GM21390 (cell line): ENCODE measurements around the gene TPCN2.
"Not testable (repeated sequence)": the region's sequence is repeated elsewhere in the genome, so short reads cannot be mapped to it uniquely, and the experiment has no call there.

ENCODE experiments used
- ATAC-seq: cut with Tn5 transposase; IDR thresholded peaks from one replicate; pipeline ENCODE4 v1.9.1; 2021; ENCODE audit not compliant: unreplicated experiment

TPCN2 gene

DNA sequence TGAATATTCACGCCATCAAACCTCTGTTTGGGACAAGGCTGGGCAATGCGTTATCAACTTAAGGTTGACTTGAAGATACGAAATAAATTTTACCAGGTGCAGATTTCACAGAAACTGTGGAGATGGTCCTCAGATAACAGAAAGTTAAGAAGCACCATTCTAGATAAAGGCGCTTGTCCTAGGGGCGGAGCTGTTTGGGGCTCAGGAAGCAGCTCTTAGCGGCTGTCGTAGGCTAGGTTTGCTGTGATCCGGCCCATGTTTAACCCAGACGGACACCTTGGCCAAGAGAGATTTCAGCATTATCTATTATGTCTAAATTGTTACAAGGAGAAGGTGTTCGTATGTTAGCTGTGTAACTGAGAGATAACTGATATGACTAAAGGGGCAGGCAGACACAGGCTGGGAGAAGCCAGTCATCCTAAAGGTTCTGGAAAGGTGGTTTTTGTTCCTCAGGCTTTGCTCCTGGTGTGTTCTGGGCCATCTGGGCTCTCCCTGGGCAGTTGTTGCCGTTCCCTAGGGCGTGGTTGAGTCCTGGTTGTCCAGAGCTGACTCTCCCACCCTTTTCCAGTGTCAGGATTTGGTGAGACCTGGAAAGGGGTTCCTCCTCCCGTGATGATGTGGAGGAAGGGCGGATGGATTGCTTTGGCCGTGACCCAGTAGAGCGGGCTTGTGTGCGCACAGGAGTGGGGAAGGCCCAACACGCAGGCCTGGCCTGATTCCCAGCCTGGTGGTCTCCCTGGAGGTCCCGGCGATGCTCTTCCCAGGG, 25.8 kb downstream of the TPCN2 start:
- ATAC-seq = no peak

DNA sequence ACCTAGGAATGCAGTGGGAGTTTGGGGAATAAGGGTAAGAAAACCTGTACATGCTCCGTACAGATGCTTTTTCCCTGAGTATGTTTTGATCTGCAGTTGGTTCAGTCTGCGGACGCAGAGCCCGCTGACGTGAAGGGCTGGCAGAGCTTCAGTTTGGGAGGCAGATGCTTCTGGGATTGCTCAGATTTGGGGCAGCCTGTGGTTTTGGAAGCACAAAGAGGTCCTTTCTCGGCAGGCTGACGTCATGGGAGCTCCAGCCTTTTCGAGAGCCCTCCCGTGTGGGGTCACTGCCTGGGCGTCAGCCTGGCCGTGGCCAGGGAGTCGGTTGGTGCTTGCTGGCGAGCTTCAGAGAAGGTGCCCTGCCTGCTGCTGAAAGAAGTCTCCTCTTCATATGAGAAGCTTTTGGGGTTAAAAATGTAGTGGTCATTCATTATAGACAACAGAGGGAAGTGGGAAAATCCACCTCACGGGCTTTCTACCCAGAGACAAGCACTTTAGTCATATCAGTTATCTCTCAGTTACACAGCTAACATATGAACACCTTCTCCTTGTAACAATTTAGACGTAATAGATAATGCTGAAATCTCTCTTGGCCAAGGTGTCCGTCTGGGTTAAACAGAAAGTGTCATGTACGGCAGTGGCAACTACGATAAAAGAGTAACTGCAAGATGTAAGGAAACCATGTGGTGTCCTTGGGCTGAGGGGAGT, 26.8 kb downstream of the TPCN2 start:
- ATAC-seq = no peak

DNA sequence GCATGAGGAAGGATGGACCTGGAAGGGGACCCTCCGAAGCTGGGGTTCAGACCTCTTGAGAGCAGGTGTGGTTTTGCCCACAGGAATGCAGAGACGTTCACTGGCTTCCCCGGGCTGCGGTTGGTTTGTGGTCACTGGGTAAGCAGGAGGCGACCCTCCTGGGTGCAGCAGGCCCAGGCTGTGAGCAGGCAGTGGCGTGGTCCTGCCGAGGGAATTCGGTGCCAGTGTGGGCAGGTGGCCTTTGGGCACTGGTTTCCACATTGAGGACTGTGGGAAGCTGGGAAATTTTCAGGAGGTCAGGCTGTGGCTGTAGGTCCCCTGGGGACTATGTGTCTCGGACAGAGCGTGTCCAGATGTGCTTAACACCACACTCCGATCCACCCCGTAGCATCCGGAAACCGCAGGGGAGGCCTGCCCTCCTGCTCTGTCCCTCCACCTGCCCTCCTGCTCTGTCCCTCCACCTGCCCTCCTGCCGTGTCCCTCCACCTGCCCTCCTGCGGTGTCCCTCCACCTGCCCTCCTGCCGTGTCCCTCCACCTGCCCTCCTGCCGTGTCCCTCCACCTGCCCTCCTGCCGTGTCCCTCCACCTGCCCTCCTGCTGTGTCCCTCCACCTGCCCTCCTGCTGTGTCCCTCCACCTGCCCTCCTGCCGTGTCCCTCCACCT, 27.5 kb downstream of the TPCN2 start:
- no peak for ATAC-seq

DNA sequence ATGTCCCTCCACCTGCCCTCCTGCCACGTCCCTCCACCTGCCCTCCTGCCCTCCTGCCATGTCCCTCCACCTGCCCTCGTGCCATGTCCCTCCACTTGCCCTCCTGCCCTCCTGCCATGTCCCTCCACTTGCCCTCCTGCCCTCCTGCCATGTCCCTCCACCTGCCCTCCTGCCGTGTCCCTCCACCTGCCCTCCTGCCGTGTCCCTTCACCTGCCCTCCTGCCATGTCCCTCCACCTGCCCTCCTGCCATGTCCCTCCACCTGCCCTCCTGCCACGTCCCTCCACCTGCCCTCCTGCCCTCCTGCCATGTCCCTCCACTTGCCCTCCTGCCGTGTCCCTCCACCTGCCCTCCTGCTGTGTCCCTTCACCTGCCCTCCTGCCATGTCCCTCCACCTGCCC, 28.2 kb downstream of the TPCN2 start:
- ATAC-seq = not testable (repeated sequence)

DNA sequence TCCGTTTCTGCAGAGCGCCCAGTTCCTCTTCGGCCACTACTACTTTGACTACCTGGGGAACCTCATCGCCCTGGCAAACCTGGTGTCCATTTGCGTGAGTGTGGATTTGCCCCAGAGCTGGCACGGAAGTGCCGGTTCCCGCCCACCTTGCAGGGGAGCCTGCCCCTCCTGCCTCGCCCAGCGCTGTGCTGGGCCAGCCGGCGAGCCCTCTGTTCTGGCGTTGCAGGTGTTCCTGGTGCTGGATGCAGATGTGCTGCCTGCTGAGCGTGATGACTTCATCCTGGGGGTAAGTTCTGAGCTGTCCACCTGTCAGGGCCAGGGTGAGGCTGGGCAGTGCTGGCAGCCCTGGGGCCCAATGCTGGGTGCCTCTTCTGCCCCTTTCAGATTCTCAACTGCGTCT, 29.8 kb downstream of the TPCN2 start:
- ATAC-seq = no peak

DNA sequence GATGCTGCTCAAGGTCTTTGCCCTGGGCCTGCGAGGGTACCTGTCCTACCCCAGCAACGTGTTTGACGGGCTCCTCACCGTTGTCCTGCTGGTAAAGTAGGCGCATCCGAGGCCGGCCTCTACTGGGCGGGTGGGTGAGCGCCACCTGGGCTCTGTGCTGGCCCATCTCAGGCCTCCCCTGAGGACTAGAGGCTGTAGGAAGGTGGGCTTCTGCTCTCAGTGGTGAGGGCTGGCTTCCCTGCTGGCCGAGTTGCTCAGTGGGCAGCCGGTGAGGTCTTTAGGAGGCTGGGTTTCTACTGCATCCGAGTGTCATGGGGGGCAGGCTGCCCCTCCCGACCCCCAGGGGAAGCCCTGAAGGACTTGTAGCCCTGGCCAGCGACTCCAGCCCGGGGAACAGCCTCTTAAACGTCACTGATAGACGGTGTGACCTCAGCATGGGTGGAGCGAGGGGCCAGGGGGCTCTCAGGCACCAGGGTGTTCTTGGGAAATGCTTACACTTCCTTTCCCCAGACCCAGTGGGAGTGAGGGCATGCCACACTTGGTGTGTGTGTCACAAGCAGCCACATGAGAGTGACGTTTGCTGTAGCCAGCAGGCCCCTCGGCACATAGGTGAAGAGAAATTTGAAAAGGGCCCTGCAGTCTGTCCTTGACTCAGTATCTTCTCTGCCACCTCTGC, 30.3 kb downstream of the TPCN2 start:
- ATAC-seq = no peak

DNA sequence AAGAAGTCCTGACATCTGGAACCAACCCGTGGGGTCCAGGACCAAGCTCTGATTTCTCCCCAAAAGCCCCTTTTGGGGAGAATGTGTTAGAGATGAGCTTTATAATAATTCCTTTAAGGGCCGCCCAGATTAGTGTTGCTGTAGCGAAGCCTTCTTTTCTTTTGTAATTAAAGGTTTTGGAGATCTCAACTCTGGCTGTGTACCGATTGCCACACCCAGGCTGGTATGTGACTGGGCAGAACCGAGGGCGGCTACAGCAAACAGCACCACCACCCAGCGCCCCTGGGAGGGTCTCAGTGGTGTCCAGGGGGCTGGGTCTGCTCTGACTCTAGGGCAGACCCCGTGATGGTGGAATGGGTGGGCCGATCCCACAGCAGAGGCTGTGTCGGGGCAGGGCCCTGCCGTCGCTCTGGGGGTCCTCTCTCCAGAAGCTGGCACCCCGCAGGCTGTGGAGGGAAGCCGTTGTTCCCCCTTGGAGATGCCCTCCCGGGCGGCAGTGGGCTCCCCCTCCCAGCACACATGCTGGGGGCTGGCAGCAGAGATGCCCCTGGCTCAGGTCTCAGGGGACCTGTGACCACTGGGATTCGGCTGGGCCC, 31.0 kb downstream of the TPCN2 start:
- no peak for ATAC-seq

DNA sequence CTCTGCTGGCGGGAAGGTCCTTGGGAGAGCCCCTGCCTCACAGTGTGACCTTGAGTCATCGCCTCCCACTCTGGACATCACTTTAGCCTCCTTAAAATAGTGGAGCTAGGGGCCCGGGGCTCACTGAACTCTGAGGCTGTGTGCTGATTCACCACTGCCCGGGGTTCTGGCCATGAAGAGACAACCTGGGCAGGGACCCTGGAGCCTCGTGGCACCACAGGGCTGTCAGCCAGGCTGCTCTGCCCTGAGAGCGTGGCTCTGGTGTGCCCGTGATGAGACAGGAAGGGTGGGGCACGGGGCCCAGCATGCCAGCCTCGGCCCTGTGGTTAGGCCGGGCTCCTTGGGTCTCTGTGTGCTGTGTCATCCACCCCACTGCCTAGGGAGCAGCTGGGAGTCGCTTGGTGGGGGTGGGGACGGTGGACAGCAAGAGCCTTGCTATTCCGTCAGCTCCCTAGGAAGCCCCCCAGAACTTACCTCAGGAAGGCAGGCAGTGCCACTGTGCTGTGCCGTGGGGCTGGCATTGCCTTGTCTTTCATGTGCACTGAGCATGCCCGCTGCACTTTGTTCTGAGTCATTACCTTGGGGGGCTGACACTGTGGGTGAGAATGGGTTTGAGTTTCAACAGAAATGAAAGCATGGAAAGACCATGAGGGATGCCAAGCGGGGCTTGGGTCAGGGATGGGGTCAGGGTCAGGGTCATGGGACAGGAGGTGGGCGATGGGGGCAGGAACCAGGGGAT, 31.7 kb downstream of the TPCN2 start:
- no peak for ATAC-seq

DNA sequence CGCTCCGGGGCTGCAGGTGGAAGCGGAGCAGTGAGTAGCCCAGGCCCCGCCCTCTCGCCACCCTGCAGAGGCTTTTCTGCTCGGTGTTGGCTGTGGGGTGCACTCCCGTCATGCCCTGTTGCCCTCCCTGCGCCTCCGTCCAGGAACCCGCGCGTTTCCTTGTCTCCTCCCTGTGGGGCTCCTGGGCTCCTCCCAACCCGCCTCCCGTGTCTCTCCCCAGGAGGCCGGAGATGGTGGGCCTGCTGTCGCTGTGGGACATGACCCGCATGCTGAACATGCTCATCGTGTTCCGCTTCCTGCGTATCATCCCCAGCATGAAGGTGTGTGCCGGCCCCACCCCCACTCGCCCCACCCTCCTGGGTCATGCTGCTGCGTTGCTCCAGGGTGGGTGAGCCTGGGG, 32.4 kb downstream of the TPCN2 start:
- ATAC-seq = no peak

DNA sequence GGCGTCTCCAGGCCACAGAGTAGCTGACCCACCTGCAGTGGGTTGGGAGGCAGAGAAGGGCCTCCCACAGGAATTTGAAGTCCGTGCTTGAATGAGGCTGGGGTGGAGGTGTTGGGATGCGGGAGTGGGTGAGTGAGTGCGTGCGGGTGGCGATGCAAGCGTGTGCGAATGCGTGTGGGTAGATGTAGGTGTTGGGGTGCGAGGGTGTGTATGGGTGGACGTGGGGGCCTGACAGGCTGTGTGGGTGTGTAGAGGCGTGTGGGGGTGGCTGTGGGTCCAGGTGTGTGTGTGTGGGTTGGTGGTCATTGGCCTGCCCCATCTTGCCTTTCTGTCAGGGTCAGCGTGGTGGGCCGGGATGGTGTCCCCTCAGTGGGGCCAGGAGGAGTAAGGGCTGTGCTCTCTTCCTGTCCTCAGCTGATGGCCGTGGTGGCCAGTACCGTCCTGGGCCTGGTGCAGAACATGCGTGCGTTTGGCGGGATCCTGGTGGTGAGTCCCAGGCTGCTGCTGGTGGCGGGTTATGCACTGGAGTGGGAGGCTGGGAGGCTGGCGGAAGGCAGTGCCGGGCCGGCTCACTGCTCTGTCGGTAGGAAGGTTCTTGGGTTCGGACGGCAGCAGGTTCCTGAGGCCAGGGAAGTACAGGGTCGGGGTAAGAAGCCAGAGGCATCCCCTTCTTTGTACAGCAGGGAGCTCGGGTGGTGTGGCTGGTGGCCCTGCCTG, 35.0 kb downstream of the TPCN2 start:
- ATAC-seq = no peak

DNA sequence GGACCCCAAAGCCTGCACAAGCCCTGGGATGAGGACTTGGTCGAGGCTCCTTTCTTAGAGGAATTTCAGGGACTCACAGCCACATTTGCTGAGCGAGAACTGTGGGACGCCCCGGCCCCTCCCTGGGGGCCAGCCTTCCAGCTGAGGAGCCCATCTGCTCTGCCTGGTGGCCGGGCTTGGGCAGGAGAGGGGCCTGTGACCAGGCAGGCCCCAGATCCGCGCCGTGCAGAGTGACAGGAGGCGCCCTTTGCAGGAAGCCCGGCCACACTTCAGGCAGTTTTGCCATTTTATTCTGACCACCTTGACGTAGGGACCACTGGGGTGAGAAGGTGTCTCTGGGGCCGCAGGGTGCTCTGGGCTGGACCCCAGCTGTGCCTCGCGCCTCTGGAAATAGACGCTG, 35.6 kb downstream of the TPCN2 start:
- no peak for ATAC-seq

DNA sequence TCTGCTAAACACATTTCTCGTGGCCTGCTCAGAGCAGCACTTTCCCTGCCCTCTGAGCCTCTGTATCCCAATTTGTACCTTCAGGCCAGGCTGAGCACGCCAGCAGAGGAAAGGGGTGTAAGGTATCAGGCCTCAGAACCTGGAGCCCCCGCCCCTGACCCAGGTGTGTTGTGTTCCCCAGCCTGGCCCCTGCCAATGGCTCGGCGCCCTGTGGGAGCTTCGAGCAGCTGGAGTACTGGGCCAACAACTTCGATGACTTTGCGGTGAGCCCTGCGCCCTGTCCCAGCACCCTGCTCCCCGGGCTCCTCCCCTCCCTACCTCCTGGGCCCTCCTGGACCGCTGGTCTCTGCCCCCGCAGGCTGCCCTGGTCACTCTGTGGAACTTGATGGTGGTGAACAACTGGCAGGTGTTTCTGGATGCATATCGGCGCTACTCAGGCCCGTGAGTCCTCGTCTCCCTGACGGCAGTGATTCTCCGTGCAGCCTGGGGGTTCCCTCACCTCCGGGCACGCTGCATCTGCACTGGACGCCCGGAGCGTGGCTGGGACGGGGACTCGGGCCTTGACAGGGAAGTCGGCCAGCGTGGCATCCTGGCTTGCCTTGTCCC, 36.9 kb downstream of the TPCN2 start:
- ATAC-seq = no peak

DNA sequence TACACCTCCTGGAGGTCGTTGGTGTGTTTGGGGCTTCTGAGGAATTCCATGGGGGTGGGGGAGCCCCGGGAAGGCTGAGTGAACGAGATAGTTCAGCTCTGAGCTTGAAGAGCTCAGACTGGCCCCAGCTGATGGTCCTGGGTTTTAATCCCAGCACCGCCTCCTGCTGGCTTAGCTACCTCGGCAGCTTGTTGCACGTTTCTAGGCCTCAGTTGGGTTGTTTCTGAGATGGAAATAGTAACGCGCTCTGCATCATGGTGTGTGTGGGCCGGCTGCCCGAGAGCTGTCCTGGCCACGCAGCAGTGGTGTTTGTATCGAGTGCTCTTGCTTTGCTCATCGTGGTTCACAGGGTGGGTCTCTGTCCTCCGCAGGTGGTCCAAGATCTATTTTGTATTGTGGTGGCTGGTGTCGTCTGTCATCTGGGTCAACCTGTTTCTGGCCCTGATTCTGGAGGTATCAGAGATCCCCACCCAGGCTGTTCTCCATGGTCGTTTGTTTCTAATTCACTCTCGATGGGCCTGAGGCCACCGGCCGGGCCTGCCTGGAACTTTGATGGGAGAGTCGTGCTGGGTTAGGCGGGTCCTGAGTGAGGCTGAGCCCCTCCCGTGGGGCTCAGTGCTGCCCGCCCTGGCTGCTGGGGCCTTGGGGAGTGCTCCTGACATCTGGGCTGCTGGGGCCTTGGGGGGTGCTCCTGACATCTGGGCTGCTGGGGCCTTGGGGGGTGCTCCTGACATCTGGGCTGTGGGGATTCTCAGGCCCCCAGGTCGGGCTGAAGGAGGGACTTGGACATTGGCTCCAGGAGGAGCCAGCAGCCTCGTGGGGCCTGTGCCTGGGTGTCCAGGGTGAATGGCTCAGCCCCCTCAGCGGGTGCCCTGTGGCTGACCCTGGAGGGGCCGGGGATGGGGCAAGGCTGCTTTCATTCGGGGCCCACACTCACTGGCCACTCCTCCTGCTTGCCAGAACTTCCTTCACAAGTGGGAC, 37.7 kb downstream of the TPCN2 start:
- ATAC-seq = no peak

DNA sequence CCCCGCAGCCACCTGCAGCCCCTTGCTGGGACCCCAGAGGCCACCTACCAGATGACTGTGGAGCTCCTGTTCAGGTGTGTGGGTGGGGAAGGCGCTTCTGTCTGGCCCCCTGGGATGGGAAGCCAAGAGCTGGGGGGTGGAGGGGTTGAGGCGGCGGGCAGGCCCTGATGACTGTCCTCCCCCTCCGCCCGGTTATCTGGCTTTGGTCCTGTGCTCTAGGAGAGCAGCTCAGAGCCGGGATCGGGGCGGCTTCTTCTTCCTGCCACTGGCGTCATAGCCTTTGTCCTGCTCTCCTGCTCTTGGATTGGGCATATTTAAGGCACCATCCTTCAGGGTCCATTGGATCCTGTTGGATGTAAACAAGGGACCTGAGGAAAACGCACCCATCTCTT, 38.4 kb downstream of the TPCN2 start:
- ATAC-seq = no peak

DNA sequence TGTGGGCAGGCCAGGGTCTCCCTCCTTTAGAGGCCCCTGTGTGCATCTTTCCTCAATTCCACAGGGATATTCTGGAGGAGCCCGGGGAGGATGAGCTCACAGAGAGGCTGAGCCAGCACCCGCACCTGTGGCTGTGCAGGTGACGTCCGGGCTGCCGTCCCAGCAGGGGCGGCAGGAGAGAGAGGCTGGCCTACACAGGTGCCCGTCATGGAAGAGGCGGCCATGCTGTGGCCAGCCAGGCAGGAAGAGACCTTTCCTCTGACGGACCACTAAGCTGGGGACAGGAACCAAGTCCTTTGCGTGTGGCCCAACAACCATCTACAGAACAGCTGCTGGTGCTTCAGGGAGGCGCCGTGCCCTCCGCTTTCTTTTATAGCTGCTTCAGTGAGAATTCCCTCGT, 39.1 kb downstream of the TPCN2 start:
- no peak for ATAC-seq

DNA sequence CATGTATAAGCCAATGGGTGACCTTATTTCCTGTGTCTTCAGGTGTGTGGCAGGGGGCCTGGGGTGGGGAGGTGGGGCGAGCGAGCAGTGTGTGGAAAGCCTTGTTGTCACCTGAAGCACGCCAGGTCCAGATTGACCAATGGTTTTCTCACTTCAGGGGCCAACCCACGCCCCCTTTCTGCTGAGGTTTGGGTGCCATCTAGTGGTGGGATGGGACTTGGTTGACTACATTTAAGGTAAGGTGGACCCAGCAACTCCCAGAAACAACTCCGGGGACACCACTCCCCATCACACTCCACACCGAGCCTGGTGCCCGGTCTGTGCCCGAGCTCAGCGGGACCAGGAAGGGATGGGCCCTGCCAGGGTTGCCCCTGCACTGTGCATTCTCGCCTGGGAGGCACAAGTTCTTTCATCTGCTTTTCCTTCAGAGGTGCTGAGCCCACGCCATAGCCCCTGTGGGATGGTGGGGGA, 40.0 kb downstream of the TPCN2 start:
- ATAC-seq = no peak

DNA sequence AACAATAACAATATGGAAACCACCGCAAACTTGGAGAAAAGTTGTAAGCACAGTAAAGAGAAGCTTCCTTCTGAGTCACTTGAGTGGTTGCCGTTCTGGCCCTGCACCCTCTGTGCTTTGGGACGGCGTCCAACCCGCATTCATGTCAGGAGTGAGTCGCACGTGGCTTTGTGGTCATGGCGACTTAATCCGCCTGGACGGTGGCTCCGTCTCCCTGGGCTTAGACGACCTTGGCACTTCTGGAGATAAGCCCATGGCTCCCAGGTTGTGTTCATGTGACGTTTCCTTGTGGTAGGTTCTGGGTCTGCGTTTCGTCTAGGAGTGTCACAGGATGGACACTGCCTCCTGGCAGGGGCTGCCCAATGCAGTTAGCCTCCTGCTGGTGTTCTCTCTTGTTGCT, 40.5 kb downstream of the TPCN2 start:
- ATAC-seq = no peak

DNA sequence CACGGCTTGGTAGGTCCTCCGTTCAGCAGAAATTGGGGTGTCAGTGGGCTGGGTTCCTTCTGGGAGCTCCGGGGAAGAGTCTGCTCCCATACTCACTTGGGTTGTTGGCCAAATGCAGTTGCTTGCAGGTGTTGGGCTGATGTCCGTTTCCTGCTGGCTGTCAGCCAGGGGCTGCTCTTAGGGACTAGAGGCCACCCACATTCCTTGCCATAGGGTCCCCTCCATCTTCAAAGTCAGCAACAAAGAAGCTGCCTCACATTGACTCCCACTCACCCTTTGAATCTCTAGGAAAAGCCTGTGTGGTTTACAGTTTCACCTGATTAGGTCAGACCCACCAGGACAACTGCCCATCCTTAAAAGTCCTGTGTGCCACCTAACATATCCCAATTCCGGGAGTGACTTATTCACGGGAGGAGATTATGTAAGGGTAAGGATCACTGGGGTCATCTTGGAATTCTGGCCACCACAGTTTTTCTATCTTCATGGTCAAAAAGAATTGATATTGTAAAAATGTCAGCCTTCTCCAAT, 43.0 kb downstream of the TPCN2 start:
- no peak for ATAC-seq
